Bronchial epithelial cell (primary cell): Measurements from ENCODE around the gene CORIN. TPM values are rescaled to one million over a fixed set of nuclear protein-coding genes. Genes with fewer than 3 reads are reported as not detected.

Experiments used
- DNase-seq: peaks from one replicate; pipeline ENCODE4 v3.0.0-alpha.2; 2010; ENCODE audit warnings: low read depth
- FAIRE-seq: peaks from 2 replicates; lab custom pipeline; 2011; peaks lifted over from hg19 to GRCh38; lab: Jason Lieb, UNC
- H3K27me3 ChIP-seq: 2 replicates; pipeline ENCODE4 v1.5.1; 2011; ENCODE audit warnings: low read length; ENCODE audit not compliant: control insufficient read depth, insufficient read depth
- H3K36me3 ChIP-seq: 2 replicates; pipeline ENCODE4 v1.5.1; 2011; ENCODE audit warnings: low read length; ENCODE audit not compliant: control insufficient read depth, insufficient read depth
- H3K4me3 ChIP-seq: 2 replicates; pipeline ENCODE4 v1.5.1; 2011; ENCODE audit warnings: mild to moderate bottlenecking, low read depth, low read length, control low read depth
- CTCF ChIP-seq: IDR thresholded peaks from 2 replicates; pipeline ENCODE4 v1.5.1; 2011; ENCODE audit warnings: mild to moderate bottlenecking, moderate library complexity, low read length, control low read depth, inconsistent platforms; ENCODE audit not compliant: insufficient read depth, severe bottlenecking
- total RNA-seq: library from RNA; depleted of rRNA; stranded (reverse); fragments of >200 nt; gene quantifications from 2 replicates; pipeline ENCODE4 v1.2.1, GENCODE V29; 2014

The CORIN gene
- total RNA-seq, 1 donor from 2014 or later, result 0.26 TPM

GRCh38 chr4:47664051-47664826 is 173.6 kb downstream of the CORIN start:
- FAIRE-seq, result no peak
- TF ChIP-seq CTCF, result no peak

GRCh38 chr4:47662975-47663374 is 174.9 kb downstream of the CORIN start:
- no peak for DNase-seq
- no peak overlapping the region for H3K4me3 ChIP-seq
- no peak for FAIRE-seq

More at GRCh38 chr4:47664051-47664826, 173.6 kb downstream of the CORIN start:
- no peaks in the 10 kb centered on the region for H3K36me3 ChIP-seq
- H3K27me3 ChIP-seq, result no peaks in the 10 kb centered on the region
- no peak overlapping the region for H3K4me3 ChIP-seq
- no peak for DNase-seq

GRCh38 chr4:47661741-47662140 is 176.1 kb downstream of the CORIN start:
- DNase-seq (no peak), FAIRE-seq (no peak)
- TF ChIP-seq CTCF, result no peak
- Histone ChIP-seq H3K4me3 (no peak overlapping the region), H3K27me3 (no peaks in the 10 kb centered on the region), H3K36me3 (no peaks in the 10 kb centered on the region)

More at GRCh38 chr4:47662975-47663374, 174.9 kb downstream of the CORIN start:
- H3K36me3 ChIP-seq, result no peaks in the 10 kb centered on the region
- H3K27me3 ChIP-seq, result no peaks in the 10 kb centered on the region
- peak; percentile 39 for TF ChIP-seq CTCF

GRCh38 chr4:47659342-47659741 is 178.5 kb downstream of the CORIN start:
- Histone ChIP-seq H3K27me3 (no peaks in the 10 kb centered on the region), H3K4me3 (no peak overlapping the region), H3K36me3 (no peaks in the 10 kb centered on the region)
- DNase-seq, result no peak
- no peak for FAIRE-seq
- no peak for TF ChIP-seq CTCF

GRCh38 chr4:47654972-47655693 is 182.7 kb downstream of the CORIN start:
- no peak for FAIRE-seq
- peaks cover 2% of the 10 kb centered on the region for H3K27me3 ChIP-seq

More at GRCh38 chr4:47654972-47655693, 182.7 kb downstream of the CORIN start:
- DNase-seq, result no peak
- Histone ChIP-seq H3K36me3 (no peaks in the 10 kb centered on the region), H3K4me3 (no peak overlapping the region)
- TF ChIP-seq CTCF, result no peak
